IPS-20b (cell line): ENCODE data around the gene C1orf198.

ENCODE experiments used
- H3K27ac ChIP-seq: one replicate; pipeline ENCODE4 v1.5.1; 2013; ENCODE audit warnings: low read length
- H3K27me3 ChIP-seq: 2 replicates; pipeline ENCODE4 v1.6.1; 2013; ENCODE audit warnings: mild to moderate bottlenecking, low read length, inconsistent platforms; ENCODE audit not compliant: insufficient read depth
- H3K36me3 ChIP-seq: 2 replicates; pipeline ENCODE4 v1.6.1; 2013; ENCODE audit warnings: low read depth, mild to moderate bottlenecking, inconsistent platforms, low read length, moderate library complexity; ENCODE audit not compliant: insufficient read depth
- H3K4me1 ChIP-seq: 2 replicates; pipeline ENCODE4 v1.6.1; 2013; ENCODE audit warnings: mild to moderate bottlenecking, control low read depth, inconsistent platforms, low read length, moderate library complexity; ENCODE audit not compliant: insufficient read depth
- H3K4me3 ChIP-seq: 2 replicates; pipeline ENCODE4 v1.5.1; 2013; ENCODE audit warnings: mild to moderate bottlenecking, low read length, inconsistent platforms
- H3K9ac ChIP-seq: 2 replicates; pipeline ENCODE4 v1.6.1; 2013; ENCODE audit warnings: low read depth, mild to moderate bottlenecking, inconsistent platforms, low read length, moderate library complexity
- H3K9me3 ChIP-seq: 2 replicates; pipeline ENCODE4 v1.6.1; 2013; ENCODE audit warnings: mild to moderate bottlenecking, low read depth, low read length, inconsistent platforms; ENCODE audit not compliant: insufficient read depth

The C1orf198 gene, protein sequence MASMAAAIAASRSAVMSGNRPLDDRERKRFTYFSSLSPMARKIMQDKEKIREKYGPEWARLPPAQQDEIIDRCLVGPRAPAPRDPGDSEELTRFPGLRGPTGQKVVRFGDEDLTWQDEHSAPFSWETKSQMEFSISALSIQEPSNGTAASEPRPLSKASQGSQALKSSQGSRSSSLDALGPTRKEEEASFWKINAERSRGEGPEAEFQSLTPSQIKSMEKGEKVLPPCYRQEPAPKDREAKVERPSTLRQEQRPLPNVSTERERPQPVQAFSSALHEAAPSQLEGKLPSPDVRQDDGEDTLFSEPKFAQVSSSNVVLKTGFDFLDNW

DNA sequence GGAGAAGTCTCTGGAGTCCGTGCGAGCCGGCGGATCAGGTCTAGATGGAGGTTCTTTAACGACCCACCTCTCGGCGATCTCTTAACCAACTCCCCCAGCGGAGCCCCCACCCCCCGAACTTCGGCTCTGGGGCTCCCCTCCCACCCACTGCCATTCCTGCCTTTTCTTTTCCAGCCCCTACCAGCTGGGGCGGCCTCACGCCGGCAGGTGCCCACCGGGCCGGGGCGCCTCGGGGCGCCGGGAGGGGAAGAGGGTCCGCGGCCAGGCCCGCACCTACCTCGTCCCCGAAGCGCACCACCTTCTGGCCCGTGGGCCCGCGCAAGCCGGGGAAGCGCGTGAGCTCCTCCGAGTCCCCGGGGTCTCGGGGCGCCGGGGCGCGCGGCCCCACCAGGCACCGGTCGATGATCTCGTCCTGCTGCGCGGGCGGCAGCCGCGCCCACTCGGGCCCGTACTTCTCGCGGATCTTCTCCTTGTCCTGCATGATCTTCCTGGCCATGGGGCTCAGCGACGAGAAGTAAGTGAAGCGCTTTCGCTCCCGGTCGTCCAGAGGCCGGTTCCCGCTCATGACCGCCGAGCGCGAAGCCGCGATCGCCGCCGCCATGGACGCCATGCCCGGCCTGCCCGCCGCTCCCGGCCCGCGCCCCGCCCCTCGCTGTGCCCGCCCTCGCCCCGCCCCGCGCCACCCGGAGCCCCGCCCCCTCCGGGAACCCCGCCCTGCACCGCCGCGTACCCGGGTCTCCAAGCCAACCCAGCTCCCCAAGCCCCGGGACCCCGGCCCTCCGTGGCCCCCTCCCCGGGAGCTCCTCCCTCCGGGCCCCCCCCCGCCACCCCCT is at the start of gene C1orf198:
Gene C1orf198, minus strand, starts transcription at position 619 of the 833 bp plus-strand sequence. Its CDS starts 9 bp downstream, at position 610.
- Histone ChIP-seq H3K9ac (peak within 1 kb of the TSS; percentile 98), H3K4me3 (peak within 1 kb of the TSS; percentile 88), H3K27ac (peak within 1 kb of the TSS; percentile 99), H3K4me1 (peaks cover 16% of the 10 kb centered on the region; the same call in 1 of the 2 replicates), H3K36me3 (0 out of 2 replicates have a peak, but pooled peaks cover 6% of the 10 kb centered on the region), H3K27me3 (peaks cover 12% of the 10 kb centered on the region), H3K9me3 (no peaks in the 10 kb centered on the region)

DNA sequence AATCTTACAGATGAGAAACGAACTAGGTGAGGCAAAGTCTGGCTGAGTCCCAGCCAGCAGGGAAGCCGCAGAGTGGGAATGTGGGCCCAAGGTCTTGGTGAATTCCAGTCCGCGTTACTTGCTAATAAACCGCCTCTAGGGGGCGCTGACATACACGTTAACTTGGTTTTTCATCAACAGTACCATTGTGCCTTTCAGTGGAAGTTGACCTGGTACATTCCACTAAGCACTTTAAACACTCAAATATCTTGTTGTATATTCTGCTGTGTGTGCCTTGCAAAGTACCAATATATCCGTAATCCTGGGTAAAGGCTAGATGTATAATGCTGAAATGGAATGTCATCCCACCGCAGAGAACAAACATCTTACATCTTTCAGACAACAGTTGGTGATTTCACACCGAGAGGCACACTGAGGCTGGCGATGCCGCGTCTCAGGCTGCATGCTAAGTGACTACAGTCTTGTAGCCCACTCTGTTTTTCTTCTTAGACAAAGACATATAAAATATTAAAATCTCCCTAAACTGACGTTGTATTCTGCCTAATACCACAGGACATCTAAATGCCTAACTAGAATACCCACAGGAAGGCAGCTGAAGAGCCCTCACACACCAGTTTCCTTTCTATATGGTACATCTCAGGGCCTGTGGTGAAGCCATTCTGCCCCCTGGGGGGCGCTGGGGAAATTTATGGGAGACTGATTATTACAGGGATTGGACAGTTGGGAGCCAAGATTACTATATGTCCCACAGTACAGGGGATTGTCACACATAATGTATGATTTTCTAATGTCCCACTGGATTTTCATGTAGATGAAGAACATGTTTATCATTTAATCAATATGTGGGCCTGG is 49.2 kb upstream of the C1orf198 start:
- Histone ChIP-seq H3K9me3 (no peaks in the 10 kb centered on the region), H3K27ac (no peak overlapping the region), H3K4me3 (no peak overlapping the region), H3K36me3 (peaks cover 17% of the 10 kb centered on the region; the same call in 1 of the 2 replicates), H3K27me3 (no peaks in the 10 kb centered on the region), H3K9ac (no peak overlapping the region), H3K4me1 (no peaks in the 10 kb centered on the region)

DNA sequence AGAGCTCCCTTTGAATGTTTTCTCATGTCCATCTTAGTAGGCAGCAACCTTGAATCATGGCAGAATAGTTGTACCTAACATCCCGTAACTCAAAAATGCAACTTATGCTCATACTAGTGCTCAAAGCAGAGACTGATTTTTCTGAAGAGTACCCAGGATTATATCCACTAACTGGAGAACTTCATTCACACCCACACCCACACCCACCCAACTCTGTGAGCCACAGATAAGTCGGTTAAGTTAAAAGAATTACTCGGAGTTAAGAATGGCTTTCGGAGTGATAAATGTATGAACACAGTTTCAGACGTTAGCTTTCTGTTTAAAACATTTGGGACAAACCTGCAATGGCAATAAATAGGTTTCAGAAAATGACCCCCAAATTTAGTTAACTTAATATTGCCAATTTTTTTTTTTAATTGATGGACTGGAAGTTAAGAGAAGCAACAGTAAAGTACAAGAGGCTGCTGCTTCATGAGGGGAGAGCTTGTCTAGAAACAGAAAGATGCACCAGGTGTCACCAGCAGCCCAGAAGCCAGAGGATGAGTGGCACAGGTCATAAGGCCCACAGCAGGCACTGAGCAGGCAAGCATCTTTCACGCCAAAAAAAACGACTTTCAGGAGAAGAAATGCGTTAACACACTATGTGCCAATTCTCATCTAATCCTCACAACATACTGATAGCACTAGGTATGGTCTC is 48.4 kb upstream of the C1orf198 start:
- Histone ChIP-seq H3K27ac (no peak overlapping the region), H3K27me3 (no peaks in the 10 kb centered on the region), H3K9me3 (no peaks in the 10 kb centered on the region), H3K4me3 (no peak overlapping the region), H3K4me1 (no peaks in the 10 kb centered on the region), H3K36me3 (peaks cover 17% of the 10 kb centered on the region; the same call in 1 of the 2 replicates), H3K9ac (no peak overlapping the region)

DNA sequence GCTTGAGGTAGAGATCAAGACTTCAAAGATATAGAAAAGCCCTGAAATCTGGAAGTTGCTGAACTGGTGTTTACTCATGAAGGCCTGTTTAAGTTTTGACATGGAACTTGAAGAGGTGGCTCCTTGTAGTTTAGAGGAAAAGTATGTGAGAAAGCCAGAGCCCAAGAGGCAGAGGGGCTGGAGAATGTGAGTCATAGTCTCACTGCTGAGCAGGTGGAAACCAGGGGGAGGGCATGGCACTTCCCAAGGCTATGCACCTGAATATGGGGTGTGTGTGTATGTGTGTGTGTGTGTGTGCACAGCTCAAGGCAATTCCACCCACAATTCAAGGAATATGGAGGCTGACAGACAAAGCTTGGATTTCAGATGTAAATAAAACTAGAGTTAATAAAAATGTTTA is 46.8 kb upstream of the C1orf198 start:
- Histone ChIP-seq H3K9ac (no peak overlapping the region), H3K9me3 (no peaks in the 10 kb centered on the region), H3K4me3 (no peak overlapping the region), H3K4me1 (no peaks in the 10 kb centered on the region), H3K27ac (no peak overlapping the region), H3K27me3 (no peaks in the 10 kb centered on the region), H3K36me3 (peaks cover 16% of the 10 kb centered on the region; the same call in 1 of the 2 replicates)

DNA sequence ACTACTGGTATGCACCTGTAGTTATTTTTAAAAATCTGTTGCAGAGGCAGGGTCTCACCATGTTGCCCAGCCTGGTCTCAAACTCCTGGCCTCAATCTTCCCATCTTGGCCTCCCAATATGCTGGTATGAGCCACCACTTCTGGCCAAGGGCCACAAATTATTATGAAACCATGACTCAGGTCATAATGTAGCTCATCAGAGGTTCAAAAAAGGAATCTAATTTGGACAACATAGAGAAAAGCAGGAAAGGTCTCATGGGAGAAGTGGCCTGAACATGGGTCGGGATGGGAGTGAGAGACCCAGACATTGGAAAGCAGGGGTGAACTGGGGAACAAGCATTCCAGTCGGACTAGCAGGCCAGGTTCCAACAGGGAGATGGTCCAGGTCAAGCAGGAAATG is 45.2 kb upstream of the C1orf198 start:
- no peak overlapping the region for H3K4me3 ChIP-seq
- peaks cover 12% of the 10 kb centered on the region; the same call in 1 of the 2 replicates for H3K36me3 ChIP-seq
- no peak overlapping the region for H3K27ac ChIP-seq

DNA sequence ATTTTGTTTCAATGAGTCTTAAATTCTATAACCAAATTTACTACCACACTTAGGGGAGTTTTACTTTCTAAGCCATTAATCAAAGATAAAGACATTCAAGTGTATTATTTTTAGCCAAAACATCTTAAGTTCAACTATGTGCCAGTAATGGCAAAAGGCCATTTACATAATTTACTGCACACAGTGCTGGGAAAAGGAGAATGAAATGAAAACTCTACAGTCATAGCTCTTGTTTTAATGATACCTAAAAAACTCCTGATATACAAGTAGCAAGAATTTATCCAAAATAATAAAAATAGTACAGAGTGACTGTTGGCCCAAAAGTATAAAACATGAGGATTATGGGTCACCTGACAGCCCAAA is 42.4 kb upstream of the C1orf198 start:
- H3K9me3 ChIP-seq: no peaks in the 10 kb centered on the region
- no peaks in the 10 kb centered on the region for H3K4me1 ChIP-seq
- no peak overlapping the region for H3K4me3 ChIP-seq
- H3K27ac ChIP-seq: no peak overlapping the region
- H3K27me3 ChIP-seq: no peaks in the 10 kb centered on the region
- no peak overlapping the region for H3K9ac ChIP-seq
- H3K36me3 ChIP-seq: peaks cover 17% of the 10 kb centered on the region; the same call in 1 of the 2 replicates

More for the DNA sequence above, 45.2 kb upstream of the C1orf198 start:
- no peak overlapping the region for H3K9ac ChIP-seq
- H3K4me1 ChIP-seq: no peaks in the 10 kb centered on the region
- H3K27me3 ChIP-seq: no peaks in the 10 kb centered on the region
- H3K9me3 ChIP-seq: no peaks in the 10 kb centered on the region

DNA sequence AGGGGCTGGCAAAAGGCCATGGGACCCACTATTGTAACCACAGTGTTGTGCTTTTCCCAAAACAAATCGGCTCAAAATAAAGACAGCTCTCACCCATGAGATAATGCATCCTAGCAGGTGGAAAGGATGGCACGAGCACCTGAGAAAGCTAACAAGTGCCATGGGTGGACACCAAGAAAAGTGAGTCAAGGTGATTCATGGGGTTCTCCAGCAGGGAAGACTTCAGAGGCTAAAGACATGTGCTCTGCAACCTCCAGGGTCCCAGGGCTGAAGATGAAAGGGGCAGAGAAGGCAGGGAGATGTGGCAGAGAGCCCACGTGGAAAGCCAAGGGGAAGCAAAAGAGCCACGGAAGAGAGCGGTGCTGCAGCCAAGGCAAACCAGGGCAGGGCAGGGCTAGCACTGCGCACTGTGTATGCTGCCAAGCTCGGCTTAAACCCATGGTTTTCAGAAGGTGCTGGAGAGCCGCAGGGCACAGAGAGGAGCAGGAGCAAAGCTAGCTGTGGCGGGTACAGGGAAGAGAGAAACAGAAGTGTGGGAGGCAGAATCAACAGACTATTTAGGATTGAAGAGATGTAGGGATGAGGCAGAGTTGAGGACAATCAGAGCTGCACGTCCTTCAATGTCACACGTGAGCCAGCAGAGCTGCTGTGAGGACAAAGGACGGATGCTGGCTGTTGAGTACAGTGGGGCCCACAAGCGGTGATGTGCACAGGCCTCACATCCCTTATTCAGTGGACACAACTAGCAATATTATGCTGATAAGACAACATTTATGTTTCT is 41.8 kb upstream of the C1orf198 start:
- Histone ChIP-seq H3K36me3 (peaks cover 17% of the 10 kb centered on the region; the same call in 1 of the 2 replicates), H3K27ac (no peak overlapping the region), H3K4me3 (no peak overlapping the region), H3K9me3 (no peaks in the 10 kb centered on the region), H3K9ac (no peak overlapping the region), H3K27me3 (no peaks in the 10 kb centered on the region), H3K4me1 (no peaks in the 10 kb centered on the region)

DNA sequence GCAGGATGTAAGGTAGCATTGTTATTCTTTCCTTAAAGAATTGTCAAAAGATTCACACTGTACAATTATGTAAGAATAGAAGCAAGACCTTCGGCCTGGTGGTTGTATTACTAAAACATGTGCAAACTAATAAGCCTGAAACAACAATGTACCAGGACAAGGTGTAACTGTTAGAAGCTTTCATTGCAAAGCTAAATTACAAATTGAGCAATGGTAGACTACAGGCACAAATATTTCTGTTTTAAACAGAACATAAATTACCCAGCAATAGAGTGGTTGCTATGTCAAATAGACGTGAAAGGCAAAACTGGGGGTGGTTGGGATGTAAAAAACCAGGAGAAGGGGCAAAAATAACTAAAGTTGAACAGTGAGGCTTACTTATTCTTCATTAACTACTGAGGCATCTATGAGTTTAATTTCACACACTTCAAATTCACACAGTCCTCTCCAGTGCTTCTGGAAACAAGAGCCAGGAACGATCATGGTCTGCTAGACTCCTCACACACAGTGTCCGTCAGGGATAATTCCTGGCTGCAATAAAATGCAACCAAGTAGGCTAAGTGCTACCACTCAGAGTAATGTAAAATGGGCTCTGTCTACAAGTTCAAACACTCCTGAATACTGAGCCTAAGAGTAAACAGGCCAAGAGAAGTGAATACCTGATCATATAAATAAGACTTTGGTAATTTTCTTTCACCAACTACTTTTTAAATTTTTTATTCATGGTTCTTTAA is 39.3 kb upstream of the C1orf198 start:
- Histone ChIP-seq H3K27me3 (no peaks in the 10 kb centered on the region), H3K4me1 (no peaks in the 10 kb centered on the region), H3K9me3 (no peaks in the 10 kb centered on the region), H3K27ac (no peak overlapping the region), H3K9ac (no peak overlapping the region), H3K4me3 (no peak overlapping the region), H3K36me3 (peaks cover 14% of the 10 kb centered on the region; the same call in 1 of the 2 replicates)

DNA sequence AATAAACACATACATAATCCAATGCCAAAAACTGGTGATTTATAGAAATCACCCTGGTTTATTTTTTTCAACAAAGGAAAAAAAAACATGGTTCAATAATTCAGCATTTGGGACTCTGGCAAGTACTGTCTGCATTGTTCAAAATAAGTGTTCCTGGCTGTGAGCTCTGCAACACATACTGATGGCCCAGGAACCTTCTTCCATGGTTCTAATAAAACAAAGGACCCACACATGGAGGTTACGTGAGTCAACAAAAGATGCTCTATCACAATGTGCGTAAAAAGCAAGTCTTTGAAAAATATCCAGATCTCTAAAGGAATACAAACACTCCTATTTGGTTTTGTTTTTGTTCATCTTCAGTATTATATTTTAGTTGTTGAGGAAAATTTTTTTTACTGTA is 37.9 kb upstream of the C1orf198 start:
- Histone ChIP-seq H3K4me3 (no peak overlapping the region), H3K27me3 (no peaks in the 10 kb centered on the region), H3K4me1 (no peaks in the 10 kb centered on the region), H3K36me3 (peaks cover 14% of the 10 kb centered on the region; the same call in 1 of the 2 replicates), H3K9me3 (no peaks in the 10 kb centered on the region), H3K9ac (no peak overlapping the region), H3K27ac (no peak overlapping the region)

DNA sequence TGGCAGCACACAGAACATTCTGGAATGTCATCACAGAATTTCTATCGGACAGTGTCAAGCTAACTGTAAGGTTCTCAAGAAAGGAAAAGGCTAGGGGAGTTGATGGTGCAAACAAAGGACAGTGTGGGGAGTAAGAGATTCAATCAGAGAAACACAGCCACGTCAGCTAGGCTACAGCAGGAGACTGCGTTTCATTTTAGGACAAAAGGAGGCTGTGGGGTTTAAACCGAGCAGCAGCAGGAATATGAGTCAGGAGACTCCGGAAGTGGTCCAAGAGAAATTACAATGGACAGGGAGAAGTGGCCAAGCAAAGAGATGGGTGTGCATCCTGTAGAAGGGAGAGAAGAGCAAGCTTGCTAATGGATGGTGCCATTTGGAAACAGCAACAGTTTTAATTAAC is 37.4 kb upstream of the C1orf198 start:
- Histone ChIP-seq H3K4me1 (no peaks in the 10 kb centered on the region), H3K36me3 (peaks cover 14% of the 10 kb centered on the region; the same call in 1 of the 2 replicates), H3K9me3 (no peaks in the 10 kb centered on the region), H3K4me3 (no peak overlapping the region), H3K27me3 (no peaks in the 10 kb centered on the region), H3K9ac (no peak overlapping the region), H3K27ac (no peak overlapping the region)
